ENCODE measurements around the gene VEGFA.

VEGFA gene

GRCh38 chr6:43823390-43823789 lies 53.4 kb downstream of the VEGFA start (continued):
- TF ChIP-seq TSHZ2 (CRISPR knock-in tag; IDR thresholded peaks at IDR 0.05) (no peak), SNAI2 (CRISPR knock-in tag; IDR thresholded peaks at IDR 0.05) (no peak), ARNTL (CRISPR knock-in tag; IDR thresholded peaks at IDR 0.05; ENCODE audit: borderline replicate concordance, low read depth) (no peak)

GRCh38 chr6:43823879-43824702 lies 54.1 kb downstream of the VEGFA start:
- no peak for TF ChIP-seq ZFP3 (CRISPR knock-in tag; IDR thresholded peaks at IDR 0.05)
- no peak for TF ChIP-seq BACH2 (CRISPR knock-in tag; IDR thresholded peaks at IDR 0.05; ENCODE audit: borderline replicate concordance)
- no peak for TF ChIP-seq ZNF70 (CRISPR knock-in tag; IDR thresholded peaks at IDR 0.05)
- TF ChIP-seq TSHZ2 (CRISPR knock-in tag; IDR thresholded peaks at IDR 0.05), result no peak
- no peak for TF ChIP-seq SNAI2 (CRISPR knock-in tag; IDR thresholded peaks at IDR 0.05)
- no peak for TF ChIP-seq GLIS3 (CRISPR knock-in tag; IDR thresholded peaks at IDR 0.05)
- no peak for TF ChIP-seq ISL1 (CRISPR knock-in tag; IDR thresholded peaks at IDR 0.05)
- no peak for ATAC-seq

DNA sequence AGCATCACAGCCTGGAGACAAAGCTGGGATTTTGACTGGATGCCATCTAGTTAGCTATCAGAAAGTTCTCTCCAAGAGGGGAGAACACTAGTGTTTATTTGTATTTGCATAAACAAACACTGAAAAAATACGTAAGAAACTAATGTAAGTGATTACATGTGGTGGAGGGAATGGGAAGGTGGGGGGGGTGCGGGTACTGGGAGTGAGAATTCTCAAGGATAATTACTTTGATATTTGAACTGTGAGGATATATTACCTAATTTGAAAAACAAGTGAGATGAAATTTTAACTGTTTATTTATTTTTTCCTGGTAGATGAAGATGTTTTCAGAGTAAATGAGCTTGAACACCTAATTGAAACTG lies 54.7 kb downstream of the VEGFA start:
- ATAC-seq, result no peak
- TF ChIP-seq TCF4 (CRISPR knock-in tag; IDR thresholded peaks at IDR 0.05; ENCODE audit: borderline replicate concordance) (no peak), ZNF70 (CRISPR knock-in tag; IDR thresholded peaks at IDR 0.05) (no peak), ISL1 (CRISPR knock-in tag; IDR thresholded peaks at IDR 0.05) (no peak), CSDC2 (CRISPR knock-in tag; IDR thresholded peaks at IDR 0.05) (no peak), CSRNP3 (CRISPR knock-in tag; IDR thresholded peaks at IDR 0.05) (no peak), TSHZ2 (CRISPR knock-in tag; IDR thresholded peaks at IDR 0.05) (no peak), PPARA (CRISPR knock-in tag; IDR thresholded peaks at IDR 0.05; ENCODE audit: borderline replicate concordance) (no peak), ZC3H10 (CRISPR knock-in tag; IDR thresholded peaks at IDR 0.05) (no peak), ZNF8 (CRISPR knock-in tag; IDR thresholded peaks at IDR 0.05) (no peak)

GRCh38 chr6:43825187-43826115 lies 55.4 kb downstream of the VEGFA start:
- no peak; the same call in 2 of the 3 replicates for ATAC-seq
- TF ChIP-seq RARB (CRISPR knock-in tag; IDR thresholded peaks at IDR 0.05) (no peak), ZNF8 (CRISPR knock-in tag; IDR thresholded peaks at IDR 0.05) (no peak), ZC3H10 (CRISPR knock-in tag; IDR thresholded peaks at IDR 0.05) (no peak), ESRRG (CRISPR knock-in tag; IDR thresholded peaks at IDR 0.05) (no peak), CSDC2 (CRISPR knock-in tag; IDR thresholded peaks at IDR 0.05) (no peak), OSR1 (CRISPR knock-in tag; IDR thresholded peaks at IDR 0.05) (no peak), PATZ1 (CRISPR knock-in tag; IDR thresholded peaks at IDR 0.05; ENCODE audit: borderline replicate concordance) (no peak), TOX (CRISPR knock-in tag; IDR thresholded peaks at IDR 0.05; ENCODE audit: borderline replicate concordance) (no peak), ZNF70 (CRISPR knock-in tag; IDR thresholded peaks at IDR 0.05) (no peak)

Data from SK-N-SH treated with all-trans-retinoic acid at 6 μM for 48 hours (cell line).